Midbrain (tissue), 1 donor: Measurements from ENCODE around the gene VAMP4.

Experiments
- DNase-seq: peaks from one replicate; lab custom pipeline; 2025; lab: John Stamatoyannopoulos, UW

VAMP4 gene, protein sequence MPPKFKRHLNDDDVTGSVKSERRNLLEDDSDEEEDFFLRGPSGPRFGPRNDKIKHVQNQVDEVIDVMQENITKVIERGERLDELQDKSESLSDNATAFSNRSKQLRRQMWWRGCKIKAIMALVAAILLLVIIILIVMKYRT

DNA sequence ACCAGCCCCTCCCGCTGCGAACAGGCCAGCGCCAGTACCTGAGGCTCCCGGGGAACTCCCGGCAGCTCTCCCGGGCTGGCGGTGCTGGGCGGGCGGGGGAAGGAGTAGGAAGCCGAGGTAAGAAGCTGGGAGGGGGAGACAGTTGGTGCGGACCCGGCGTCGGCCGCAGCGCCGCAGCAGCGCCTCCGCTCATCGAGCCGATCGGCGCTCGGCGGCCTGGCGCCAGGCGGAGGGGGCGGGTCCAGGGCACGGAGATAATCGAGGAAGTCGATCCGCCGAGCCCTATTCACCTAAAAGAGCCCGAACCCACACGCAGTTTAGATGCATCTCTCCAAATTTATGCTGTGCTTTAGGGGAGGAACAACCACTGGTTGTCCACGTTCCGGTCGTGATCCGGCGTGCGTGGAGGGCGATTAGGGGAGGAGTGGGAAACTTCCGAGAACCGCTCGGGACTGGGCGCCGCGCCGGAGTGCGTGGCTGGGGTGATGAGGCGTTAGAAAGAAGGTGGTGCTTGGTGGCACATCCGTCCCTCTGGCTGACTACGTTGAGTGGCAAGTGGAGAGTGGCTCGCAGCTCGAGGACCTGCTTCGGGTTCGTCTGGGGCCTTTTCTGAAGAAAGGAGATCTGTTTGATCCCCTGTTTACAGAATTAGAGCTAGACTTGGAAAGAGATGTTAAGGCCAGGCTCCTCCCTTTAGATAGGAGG lies at the start of gene VAMP4:
Gene VAMP4, minus strand, starts transcription at position 194 of the 705 bp plus-strand sequence. CDS start 3,651 bp downstream, outside the sequence.
- DNase-seq: peak; percentile 89

DNA sequence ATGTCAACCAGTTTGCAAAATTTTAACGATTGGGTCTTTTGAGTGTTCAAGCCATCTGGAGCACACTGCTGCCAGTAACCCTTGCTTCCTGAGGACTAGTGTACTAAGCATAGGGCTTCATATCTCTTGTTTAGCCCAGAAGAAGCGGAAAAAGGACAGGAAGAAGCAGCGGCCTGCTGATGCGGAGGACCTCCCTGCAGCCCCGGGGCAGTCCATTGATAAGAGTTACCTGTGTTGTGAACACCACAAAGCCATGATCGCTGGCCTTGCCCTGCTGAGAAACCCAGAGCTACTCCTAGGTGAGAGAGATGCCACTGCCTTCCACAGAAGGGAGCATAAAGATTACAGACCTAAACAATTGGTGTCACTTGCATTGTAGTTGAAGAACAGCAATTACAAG lies 48.5 kb upstream of the VAMP4 start:
- no peak for DNase-seq

DNA sequence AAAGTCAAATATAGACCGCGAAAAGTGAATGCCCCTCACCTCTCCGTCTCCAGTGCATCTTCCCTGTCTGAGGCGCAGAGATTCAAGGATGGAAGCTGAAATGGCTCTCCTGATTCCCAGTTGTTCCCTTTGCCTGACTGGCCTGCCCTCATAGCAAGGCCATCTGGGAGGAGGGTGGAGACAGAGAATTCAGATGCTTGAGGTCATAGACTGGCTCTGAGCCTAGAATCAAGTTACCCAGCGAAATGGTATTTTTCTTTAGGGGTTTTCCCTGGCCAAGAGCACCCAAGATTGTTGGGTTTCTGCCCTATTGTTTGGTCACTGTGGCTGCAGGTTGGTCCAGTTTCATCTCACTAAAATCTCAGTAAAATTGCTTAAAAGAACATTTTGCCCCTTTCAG lies 46.8 kb upstream of the VAMP4 start:
- DNase-seq: no peak

DNA sequence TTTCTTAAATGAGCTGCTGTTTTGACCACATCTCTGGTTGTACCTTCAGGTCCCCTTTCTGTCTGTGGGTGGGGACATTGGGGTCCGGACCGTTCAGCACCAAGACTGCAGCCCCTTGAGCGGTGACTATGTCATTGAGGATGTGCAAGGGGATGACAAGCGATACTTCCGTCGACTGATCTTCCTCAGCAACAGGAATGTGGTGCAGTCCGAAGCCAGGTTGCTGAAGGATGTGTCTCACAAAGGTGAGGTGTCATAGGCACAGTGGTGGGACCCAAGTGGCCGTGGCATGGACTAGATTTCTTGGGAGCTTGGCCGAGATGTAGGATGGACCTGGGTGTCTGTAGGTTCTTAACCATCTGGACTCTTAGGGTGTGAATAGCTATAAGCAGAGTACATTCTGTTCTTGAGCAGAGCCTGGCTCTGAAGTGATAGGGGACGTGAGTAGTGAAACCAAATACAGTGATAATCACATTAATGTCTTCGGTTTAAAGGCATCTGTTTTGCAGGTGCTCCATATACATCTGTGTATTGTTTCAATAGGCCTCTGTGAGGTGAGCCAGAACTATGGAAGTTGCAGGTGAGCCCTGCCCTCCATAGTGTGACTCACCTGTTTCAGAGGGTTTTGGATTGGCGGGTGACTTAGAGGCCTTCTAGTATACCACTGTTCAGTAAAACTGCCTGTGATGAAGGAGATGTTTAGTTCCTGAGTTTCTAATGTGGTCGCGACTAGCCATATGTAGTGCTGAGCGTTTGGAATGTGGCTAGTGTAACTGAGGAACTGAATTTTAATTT lies 46.0 kb upstream of the VAMP4 start:
- DNase-seq: no peak

DNA sequence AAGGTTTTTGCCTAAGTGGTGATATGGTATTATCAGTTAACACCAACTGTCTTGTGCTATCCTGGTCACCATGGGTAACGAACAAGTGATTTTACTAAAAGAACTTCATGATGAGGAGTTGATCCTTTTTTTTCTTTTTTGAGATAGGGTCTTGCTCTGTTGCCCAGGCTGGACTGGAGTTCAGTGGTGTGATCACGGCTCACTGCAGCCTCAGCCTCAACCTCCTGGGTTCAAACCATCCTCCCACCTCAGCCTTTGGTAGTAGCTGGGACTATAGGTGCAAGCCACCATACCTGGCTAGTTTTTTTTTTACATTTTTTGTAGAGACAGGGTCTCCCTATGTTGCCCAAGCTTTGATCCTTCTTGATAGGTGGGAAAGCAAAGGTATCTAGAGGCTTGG lies 44.7 kb upstream of the VAMP4 start:
- DNase-seq: no peak

DNA sequence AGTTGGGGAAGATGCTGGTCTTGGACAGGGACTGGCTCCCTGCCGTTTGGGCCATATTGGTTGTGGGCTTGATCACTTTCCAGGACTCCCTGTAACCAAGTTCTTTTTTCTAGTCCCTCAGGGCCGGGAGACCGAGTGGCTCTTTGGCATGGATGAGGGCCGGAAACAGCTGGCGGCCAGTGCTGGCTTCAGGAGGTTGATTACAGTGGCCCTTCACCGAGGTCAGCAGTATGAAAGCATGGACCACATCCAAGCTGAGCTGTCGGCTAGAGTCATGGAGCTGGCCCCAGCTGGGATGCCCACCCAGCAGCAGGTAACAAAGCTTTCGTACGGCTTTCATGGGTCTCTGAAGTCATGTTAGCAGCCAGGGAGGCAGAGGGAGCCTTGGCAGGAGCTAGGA lies 43.9 kb upstream of the VAMP4 start:
- no peak for DNase-seq

DNA sequence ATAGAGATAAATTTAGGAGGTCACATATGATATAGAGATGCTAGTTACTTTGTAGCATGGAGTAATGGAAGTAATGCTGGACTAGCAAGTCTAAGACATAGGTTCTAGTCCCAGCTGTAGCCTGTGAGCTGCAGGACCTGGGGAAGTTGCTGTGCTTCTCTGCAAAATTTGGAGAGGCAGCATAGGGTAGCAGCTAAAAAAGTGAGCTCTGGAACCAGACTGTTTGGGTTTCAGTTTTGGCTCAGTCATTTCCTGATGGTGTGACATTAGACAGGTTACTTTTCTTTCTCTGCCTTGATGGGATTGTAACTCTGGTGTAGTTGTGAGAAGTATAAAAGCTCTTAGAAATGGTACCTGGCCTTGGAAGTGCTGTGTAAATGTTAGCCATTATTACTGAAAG lies 42.9 kb upstream of the VAMP4 start:
- DNase-seq: no peak

DNA sequence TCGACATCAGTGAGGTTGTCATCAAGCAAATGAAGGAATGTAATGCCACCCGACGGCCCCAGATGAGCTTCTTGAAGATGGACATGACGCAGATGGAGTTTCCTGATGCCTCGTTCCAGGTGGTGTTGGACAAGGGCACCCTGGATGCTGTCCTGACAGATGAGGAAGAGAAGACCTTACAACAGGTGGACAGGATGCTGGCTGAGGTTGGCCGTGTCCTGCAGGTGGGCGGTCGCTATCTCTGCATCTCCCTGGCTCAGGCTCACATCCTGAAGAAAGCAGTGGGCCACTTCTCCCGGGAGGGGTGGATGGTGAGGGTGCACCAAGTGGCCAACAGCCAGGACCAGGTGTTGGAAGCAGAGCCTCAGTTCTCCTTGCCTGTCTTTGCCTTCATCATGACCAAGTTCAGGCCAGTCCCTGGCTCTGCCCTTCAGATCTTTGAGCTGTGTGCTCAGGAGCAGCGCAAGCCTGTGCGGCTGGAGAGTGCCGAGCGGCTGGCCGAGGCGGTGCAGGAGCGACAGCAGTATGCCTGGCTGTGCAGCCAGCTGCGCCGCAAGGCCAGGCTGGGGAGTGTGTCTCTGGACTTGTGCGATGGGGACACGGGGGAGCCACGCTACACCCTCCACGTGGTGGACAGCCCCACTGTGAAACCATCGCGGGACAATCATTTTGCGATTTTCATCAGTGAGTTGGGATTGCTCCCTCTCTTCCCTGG lies 42.1 kb upstream of the VAMP4 start:
- no peak for DNase-seq

DNA sequence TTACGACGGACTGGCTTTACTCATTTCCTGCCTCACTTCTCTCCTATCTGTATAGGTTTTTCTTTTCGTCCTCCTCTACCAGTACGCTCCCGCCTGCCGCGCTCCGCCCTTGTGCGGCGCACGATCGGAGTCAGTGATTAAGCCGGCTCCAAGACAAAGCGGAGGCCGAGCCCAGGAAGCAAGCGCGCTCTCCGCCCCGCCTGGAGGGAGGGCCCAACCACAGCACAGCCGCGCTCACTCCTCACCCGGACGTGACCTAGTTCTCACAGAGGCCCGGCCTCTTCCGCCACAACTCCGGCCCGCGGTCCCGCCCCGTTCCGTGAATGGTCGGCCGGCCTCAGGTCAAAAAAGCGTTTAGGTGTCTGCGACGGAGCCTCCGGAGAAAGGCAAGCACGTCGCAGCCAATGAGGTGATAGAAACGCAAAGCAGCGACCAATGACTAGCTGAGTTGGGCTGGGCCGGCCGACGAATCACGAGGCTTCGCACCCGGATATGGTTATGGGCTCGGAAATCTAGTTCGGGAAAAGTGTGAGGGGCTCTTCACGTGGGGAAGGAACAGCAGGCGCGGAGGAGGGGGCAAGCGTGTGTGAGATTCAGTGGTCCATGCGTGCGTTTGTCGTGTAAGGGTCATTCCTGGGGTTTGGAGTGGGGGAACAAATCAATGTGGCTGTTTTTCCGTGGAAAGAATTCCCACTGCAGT lies 39.5 kb upstream of the VAMP4 start, which contains the start of gene METTL13:
Gene METTL13, plus strand, starts transcription at position 485 of the 700 bp plus-strand sequence. CDS start 308 bp downstream, outside the sequence.
- peak; percentile 99 for DNase-seq

DNA sequence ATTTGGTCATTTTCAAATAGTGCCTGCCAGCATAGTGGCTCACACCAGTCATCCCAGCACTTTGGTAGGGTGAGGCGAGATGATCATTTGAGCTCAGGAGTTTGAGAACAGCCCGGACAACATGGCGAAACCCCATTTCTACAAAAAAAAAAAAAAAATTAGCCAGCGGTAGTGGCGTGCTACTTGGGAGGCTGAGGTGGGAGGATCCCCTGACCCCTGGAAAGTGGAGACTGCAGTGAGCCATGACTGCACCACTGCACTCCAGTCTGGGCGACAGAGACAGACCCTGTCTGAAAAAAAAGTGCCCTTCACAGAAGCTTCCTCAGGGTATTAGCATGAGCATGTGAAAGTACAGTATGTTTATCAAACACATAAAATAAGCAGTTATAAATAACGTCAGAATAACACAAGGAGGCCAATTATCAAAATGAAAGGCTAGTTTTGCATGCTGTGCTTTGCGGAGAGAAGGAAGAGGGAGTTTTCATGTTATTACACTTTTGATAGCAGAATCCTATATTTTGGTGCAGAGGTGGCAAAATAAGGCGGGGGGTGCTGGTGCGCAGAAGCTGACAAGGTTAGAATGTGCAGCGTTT lies 38.8 kb upstream of the VAMP4 start:
- DNase-seq: no peak

DNA sequence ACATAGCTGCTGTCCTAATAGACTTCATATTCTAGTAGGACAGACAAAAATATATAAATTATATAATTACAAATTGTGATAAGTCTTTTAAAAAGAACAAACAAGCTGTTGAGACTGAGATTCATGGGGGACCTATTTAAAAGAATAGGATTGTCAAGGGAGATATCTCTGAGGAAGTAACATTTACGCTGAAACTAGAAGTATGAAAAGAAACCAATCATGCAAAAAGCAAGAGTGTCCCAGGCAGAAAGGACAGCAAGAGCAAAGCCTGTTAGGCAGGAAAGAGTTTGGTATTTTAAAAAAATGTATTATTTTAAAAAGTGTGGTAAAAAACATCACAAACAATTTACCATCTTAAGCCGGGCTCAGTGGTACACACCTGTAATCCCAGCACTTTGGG lies 30.4 kb upstream of the VAMP4 start:
- no peak for DNase-seq

DNA sequence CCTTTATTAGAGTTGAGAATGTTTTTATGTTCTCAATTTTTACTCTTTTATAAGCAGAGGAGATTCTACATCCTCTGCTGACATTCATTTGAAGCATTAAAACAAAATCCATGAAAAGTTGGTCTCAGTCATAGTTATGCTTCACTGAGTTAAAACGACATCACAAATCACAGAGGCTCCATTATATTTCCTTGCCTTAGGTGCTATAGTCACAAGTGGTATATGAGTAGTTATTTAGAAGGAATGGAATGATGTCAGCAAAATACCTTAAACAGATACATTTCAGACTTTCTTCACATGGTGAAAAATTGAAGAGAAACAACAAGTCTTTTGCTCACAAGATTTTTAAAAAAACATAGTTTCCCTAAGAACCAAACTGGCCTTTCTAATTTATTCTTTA lies 27.9 kb upstream of the VAMP4 start:
- DNase-seq: no peak

DNA sequence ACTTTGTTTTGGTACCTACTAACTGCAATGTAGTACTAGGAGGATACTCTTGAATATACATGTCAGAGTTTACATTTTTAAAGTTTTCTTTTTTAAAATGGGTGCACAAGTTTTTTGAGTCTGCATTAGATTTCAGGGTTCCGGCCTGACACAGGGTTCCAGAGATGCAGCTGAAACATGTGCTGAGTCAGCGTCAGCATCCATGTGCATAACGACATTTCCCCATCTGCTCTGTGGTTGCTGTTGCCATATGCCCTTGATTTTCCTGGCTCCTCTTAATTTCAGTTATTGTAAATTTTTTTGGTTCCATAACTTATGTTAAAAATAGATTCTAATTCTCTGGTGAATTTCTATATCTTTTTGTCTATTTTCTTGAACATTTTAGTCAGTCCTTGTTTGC lies 27.3 kb upstream of the VAMP4 start:
- DNase-seq: no peak

DNA sequence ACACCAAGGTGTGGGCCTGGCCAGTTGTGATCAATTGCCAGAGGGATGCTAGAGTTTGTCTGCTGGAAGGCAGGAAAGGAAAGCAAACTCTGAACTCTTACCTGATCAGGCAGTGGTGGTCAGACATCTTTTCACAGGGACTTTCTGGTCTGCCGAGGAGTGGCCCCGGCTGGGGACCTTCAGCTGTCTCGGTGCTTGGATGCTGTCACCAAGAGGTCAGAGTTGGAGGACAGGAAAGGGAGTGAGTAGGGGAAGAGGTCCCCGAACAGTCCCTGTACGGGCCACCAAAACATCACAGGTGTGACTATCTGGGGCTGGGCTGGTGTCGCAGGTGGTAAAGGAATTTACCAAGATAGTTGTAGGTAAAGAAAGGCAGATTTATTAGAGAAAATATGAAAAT lies 21.9 kb upstream of the VAMP4 start:
- DNase-seq: no peak

DNA sequence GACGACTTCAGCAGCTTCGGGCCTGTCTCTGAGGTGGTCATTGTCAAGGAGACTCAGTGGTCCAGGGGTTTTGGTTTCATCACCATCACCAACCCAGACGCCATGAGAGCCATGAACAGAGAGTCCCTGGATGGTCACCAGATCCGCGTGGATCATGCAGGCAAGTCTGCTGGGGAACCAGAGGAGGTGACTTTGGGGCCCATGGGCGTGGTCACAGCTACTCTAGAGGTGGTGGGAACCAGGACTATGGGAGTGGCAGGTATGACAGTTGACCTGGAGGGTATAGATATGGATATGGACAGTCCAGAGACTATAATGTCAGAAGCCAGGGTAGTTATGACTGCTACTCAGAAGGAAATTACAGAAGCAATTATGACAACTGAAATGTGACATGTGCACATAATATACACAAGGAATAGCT lies 20.3 kb upstream of the VAMP4 start:
- DNase-seq: no peak

DNA sequence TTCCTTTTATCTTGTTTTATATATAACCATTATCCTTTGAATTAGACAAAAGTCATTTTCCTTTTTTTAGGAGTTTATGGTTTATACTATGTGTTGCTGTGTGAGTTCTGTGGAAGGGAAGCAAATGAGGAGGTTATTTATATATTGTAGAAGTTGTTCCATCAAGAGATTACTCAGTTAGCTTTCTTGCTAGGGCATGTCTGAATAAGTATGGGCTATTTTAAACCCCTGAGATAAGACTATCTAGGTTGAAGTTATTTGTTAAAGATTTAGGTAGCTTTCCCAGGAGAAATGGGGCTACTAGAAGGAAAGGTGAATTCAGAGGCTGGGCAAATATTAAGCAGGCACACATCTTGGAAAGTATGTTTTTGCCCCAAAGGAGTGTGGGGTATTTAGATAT lies 16.1 kb upstream of the VAMP4 start:
- DNase-seq: no peak

DNA sequence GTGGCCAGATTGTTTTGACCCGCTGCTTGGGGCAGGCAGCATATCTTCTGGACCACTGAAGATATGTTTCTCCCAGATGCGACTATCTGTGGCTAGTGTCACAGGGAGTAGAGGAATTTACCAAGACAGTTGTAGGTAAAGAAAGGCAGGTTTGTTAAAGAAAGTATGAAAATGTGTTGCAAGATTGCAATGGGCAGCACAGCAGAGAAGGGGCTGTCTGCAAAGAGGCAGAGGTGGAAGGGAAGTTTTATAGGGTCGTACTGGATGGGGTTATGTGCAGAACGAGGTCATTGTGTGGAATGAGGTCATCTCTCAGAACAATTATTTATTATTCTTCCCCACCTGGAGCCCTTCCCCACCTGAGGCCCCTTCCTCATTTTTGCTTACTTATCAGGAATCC lies 15.0 kb upstream of the VAMP4 start:
- DNase-seq: no peak

DNA sequence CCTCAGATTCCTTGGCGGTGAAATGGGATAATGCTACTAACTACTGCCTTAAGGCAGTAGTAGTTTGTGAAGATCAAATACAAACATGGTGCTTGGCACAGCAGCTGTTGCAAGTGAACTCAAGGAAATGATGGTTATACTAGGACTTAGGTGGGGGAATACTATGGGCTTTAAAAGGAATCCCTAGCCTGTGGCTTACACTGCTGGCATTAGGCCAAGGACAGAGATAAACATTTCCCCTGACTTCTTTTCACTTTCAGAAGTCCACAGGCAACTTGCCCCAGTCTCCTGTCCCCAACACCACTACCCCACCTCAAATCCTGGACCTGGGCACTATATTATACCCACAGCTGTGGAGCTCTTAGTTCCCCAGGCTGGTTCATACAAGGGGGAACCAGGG lies 13.1 kb upstream of the VAMP4 start:
- no peak for DNase-seq

DNA sequence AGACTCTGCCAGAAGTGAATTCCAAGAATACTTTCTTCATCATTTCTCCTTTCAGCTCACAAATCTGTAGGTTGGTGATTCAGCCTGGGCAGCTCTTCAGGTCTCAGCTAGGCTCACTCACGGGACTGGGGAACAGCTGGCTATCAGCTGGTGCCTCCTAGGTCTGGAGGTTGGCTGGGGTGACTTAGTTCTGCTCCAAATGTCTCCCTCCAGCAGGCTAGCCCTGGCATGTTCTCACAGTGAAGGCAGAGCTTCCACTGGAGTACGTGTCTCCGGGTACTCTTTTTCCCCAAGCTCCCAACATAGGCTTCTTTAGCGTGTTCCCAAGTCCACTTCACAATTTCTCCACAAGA lies 12.5 kb upstream of the VAMP4 start:
- no peak for DNase-seq

DNA sequence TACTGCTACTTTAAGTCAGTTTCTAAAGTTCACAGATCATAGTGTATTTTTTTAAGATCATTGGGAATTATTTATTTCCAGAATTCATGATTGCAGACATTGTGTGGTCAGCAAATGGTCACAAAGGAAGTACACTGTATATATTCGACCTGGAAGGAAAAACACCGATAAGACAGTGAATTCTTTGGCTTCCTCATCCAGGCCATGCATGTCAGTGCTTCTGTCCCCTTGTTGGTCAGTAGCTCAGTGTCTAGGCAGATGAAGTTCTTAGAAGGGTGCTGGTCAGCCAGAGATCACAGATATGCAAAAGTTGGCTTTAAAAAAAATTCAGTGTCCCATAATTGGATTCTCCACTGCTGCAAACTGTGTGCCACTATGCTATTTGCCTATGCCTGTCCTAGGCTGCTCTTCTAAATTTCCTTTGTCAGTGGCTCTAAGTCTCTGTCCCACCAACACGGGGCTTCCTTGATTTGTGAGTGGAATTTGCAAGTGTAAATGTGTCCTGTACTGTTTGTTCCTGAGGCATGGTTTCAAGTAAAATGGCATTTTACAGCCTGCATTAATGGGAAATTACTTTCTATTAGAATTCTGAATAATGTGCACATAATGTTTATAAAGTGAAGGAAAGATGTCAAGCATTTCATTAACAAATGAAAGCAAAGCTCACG lies 12.0 kb upstream of the VAMP4 start:
- DNase-seq: no peak

DNA sequence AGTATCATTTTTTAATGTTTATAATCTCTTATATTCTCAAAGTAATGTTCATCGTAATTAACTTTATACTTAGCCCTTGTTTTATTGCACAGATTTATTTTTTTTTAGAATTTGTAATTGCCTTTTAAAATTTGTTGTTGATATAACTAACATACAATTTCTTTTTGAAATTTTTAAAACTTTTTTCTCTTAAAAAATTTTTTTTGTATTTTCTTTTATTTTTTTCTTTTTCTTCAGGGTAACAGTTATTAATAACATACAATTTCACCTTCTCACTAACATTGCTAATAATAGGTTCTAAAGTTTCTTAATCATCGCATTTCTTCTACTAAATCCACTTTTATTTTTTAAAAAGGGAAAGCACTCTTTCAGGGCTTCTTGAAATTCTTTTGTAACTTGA lies 11.3 kb upstream of the VAMP4 start:
- no peak for DNase-seq
